K562 (cell line): ENCODE results near the gene PPP2R3C. TPM values are rescaled to one million over a fixed set of nuclear protein-coding genes. Genes with fewer than 3 reads are reported as not detected.

ENCODE experiments used
- CHD1 ChIP-seq: fragments of 200-600 bp; sonication (generic); IDR thresholded peaks from one replicate; pipeline ENCODE4 v1.6.1; 2012; ENCODE audit warnings: mild to moderate bottlenecking, moderate library complexity, low read length, inconsistent platforms
- CHD4 ChIP-seq: fragments of 200-600 bp; sonication (generic); IDR thresholded peaks from 3 replicates; pipeline ENCODE4 v1.6.1; 2012; ENCODE audit warnings: low read depth, mild to moderate bottlenecking, mixed read lengths, low read length, inconsistent platforms; ENCODE audit not compliant: insufficient read depth, insufficient replicate concordance, poor library complexity, severe bottlenecking
- E2F8 ChIP-seq: fragments of 450-650 bp; IDR thresholded peaks from 2 replicates; pipeline ENCODE4 v1.7.1; 2018; ENCODE audit warnings: mild to moderate bottlenecking, low read depth; ENCODE audit not compliant: partially characterized antibody
- EHMT2 ChIP-seq: fragments of 450-650 bp; IDR thresholded peaks from 2 replicates; pipeline ENCODE4 v1.6.1; 2018; ENCODE audit warnings: antibody characterized with exemption
- FOXK2 ChIP-seq, 2 experiments: fragments of 450-650 bp; IDR thresholded peaks in 1 of 2; conservative IDR thresholded peaks in 1 of 2; 2 replicates each; pipeline ENCODE4 v1.6.1; 2016; ENCODE audit warnings: low read depth in 2 of 2, mild to moderate bottlenecking in 1 of 2
- FOXO4 ChIP-seq: fragments of 450-650 bp; formaldehyde crosslinking; IDR thresholded peaks from 2 replicates; pipeline ENCODE4 v1.4.0; 2020; ENCODE audit warnings: mild to moderate bottlenecking, moderate library complexity
- HIVEP1 ChIP-seq: fragments of 250-450 bp; sonication (Bioruptor Pico); IDR thresholded peaks from 2 replicates; pipeline ENCODE4 v1.4.0; 2020; ENCODE audit warnings: mild to moderate bottlenecking
- KAT2B ChIP-seq: IDR thresholded peaks from one replicate; pipeline ENCODE4 v1.6.1; 2012; ENCODE audit warnings: low read depth, mild to moderate bottlenecking, control low read depth, inconsistent platforms, low read length, moderate library complexity
- KDM5B ChIP-seq: fragments of 200-600 bp; sonication (generic); IDR thresholded peaks from 2 replicates; pipeline ENCODE4 v1.6.1; 2012; ENCODE audit warnings: low read depth, mild to moderate bottlenecking, moderate library complexity, low read length, control low read depth, inconsistent platforms; ENCODE audit not compliant: insufficient replicate concordance
- MAX ChIP-seq: sonication (generic); formaldehyde crosslinking; IDR thresholded peaks from 2 replicates; pipeline ENCODE4 v1.9.0; 2022; ENCODE audit warnings: mild to moderate bottlenecking, missing genetic modification reagents
- NELFE ChIP-seq: IDR thresholded peaks from 2 replicates; pipeline ENCODE4 v1.6.1; 2011; ENCODE audit warnings: mild to moderate bottlenecking; ENCODE audit not compliant: insufficient read depth, insufficient read length
- NFRKB ChIP-seq: fragments of 450-650 bp; IDR thresholded peaks from 2 replicates; pipeline ENCODE4 v1.6.1; 2016; ENCODE audit warnings: low read depth
- NR4A1 ChIP-seq, 2 experiments: fragments of 250-450 bp in 1 of 2; fragments of 450-650 bp in 1 of 2; sonication (Bioruptor Pico) in 1 of 2; IDR thresholded peaks; 2 replicates each; pipeline versions ENCODE4 v1.4.0 to v1.6.1; 2016 to 2020; ENCODE audit warnings: mild to moderate bottlenecking in 2 of 2, missing compliant biosample characterization in 1 of 2, missing genetic modification characterization in 1 of 2, moderate library complexity in 1 of 2
- RBM14 ChIP-seq: fragments of 200-400 bp; formaldehyde crosslinking; IDR thresholded peaks from 2 replicates; pipeline ENCODE4 v1.6.1; 2018; ENCODE audit warnings: low read depth, mild to moderate bottlenecking, low read length, moderate library complexity, borderline replicate concordance; ENCODE audit not compliant: insufficient read depth
- RNF2 ChIP-seq: sonication (generic); IDR thresholded peaks from 2 replicates; pipeline ENCODE4 v1.6.1; 2016
- SETDB1 ChIP-seq: IDR thresholded peaks from one replicate; pipeline ENCODE4 v1.6.1; 2012; ENCODE audit warnings: low read length, control low read depth, inconsistent platforms
- SMARCA5 ChIP-seq: fragments of 450-650 bp; IDR thresholded peaks from 2 replicates; pipeline ENCODE4 v1.6.1; 2016
- ZBTB33 ChIP-seq: sonication (generic); formaldehyde crosslinking; IDR thresholded peaks from 2 replicates; pipeline ENCODE4 v1.8.1; 2023; ENCODE audit warnings: mild to moderate bottlenecking, missing genetic modification reagents
- ZNF354B ChIP-seq: fragments of 250-450 bp; sonication (Bioruptor Pico); IDR thresholded peaks from 2 replicates; pipeline ENCODE4 v1.4.0; 2020
- ZNF436 ChIP-seq: fragments of 250-450, 450-650 bp; sonication (Bioruptor Pico); formaldehyde crosslinking; IDR thresholded peaks from 2 replicates; pipeline ENCODE4 v1.7.0; 2020; ENCODE audit warnings: mild to moderate bottlenecking
- ZNF740 ChIP-seq, 3 experiments: fragments of 200-800 bp in 1 of 3; sonication (Bioruptor generic) in 1 of 3; sonication (generic) in 1 of 3; formaldehyde crosslinking in 1 of 3; IDR thresholded peaks; 2 replicates each; pipeline versions ENCODE4 v1.6.1 to v1.8.0; 2016 to 2022; ENCODE audit warnings: mild to moderate bottlenecking in 2 of 3, missing compliant biosample characterization in 2 of 3, missing genetic modification characterization in 2 of 3, missing genetic modification reagents in 1 of 3
- polyA plus RNA-seq, 8 experiments: library from polyadenylated mRNA; depleted of rRNA in 4 of 8; stranded (reverse) in 5 of 8; unstranded in 3 of 8; fragments of >200 nt; fragmentation: Nextera tagmentation in 2 of 8; fragmentation: Illumina TruSeq in 1 of 8; extraction: Ambion mirVana in 2 of 8; extraction: Trizol in 1 of 8; gene quantifications; 2 replicates each; pipeline versions ENCODE4 v1.2.1 to v1.2.3, GENCODE V29; 2011 to 2014; ENCODE audit warnings: inconsistent platforms in 1 of 8, missing spikeins in 1 of 8
- total RNA-seq, 7 experiments: library from RNA; depleted of rRNA in 6 of 7; stranded (reverse); fragments of >200 nt in 6 of 7; fragmentation: Illumina TruSeq in 2 of 7; extraction: Trizol in 2 of 7; gene quantifications; 2 replicates each; pipeline versions ENCODE4 v1.2.1 to v1.2.3, GENCODE V29; 2011 to 2021; ENCODE audit warnings: low replicate concordance in 1 of 7

PPP2R3C gene
- total and polyA plus RNA-seq, 9 of the 15 experiments (the other 6 are each of a cell fraction or from before 2014, with no cell fraction given), result 14.7 to 43.3 (median 22.7) TPM

- TF ChIP-seq SMARCA5 (no peak), FOXO4 (CRISPR knock-in tag) (no peak), KDM5B (no peak), KAT2B (no peak), ZNF354B (CRISPR knock-in tag) (no peak), NFRKB (no peak), EHMT2 (0 out of 2 replicates have a peak, but pooled peaks have one; percentile 45), CHD1 (no peak), MAX (no peak), ZBTB33 (CRISPR knock-in tag) (no peak), CHD4 (no peak), SETDB1 (no peak), ZNF436 (CRISPR knock-in tag) (no peak), E2F8 (no peak), NR4A1 (CRISPR knock-in tag; IDR thresholded peaks at IDR 0.05) (no peak), NR4A1 (tag; IDR thresholded peaks at IDR 0.05) (no peak), HIVEP1 (no peak), RBM14 (no peak), ZNF740 (CRISPR knock-in tag; IDR thresholded peaks at IDR 0.05) (no peak), ZNF740 (tag; IDR thresholded peaks at IDR 0.05) (no peak), RNF2 (no peak), NELFE (no peak), FOXK2 (conservative IDR thresholded peaks at IDR 0.05 in 1 of 2, IDR thresholded peaks at IDR 0.05 in 1 of 2; ENCODE audit: low read depth in 2 of 2) (peak; percentile 89 to 90)
Measured at GRCh38 chr14:35050652-35051051, 71.1 kb downstream of the PPP2R3C start (continued).
